ENCODE data around the gene PSMD13.
"Not testable (repeated sequence)": the region's sequence is repeated elsewhere in the genome, so short reads cannot be mapped to it uniquely, and the experiment has no call there.

PSMD13 gene

DNA sequence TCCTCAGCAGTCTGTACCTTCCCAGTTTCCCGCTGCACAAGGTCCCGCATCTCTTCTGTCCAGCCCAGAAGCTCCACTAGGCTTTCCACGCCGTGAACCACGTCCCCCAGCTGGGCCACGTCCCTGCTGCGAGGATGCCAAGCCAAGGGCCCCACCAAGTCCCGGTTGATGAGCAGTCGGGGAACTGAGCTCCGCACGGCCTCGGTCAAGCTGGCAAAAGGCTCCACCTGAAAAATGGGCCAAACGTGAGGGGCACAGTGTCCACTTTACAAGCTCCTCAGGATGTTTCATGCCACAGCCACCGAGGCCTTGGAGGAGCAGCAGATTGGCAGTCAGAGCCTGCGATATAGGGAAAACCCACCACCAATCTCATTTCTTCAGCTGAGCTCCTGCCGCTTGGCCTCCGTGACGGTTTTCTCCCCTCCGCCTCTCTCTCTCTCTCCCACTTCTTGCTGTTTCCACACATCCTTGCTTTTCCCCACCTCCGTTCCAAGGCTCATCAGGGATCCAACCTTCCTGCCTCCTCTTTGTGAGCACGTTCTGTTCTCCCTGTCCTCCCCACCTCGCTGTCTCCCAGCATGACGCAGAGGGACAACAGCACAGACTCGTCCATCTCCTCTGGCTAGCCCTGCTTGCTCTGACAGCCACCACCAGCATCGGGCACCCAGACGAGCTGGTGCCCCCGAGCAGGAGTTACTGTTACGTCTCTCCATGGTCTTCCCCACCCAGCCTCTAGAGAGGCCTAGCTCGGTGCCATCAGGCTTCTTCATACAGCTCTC, 17.8 kb upstream of the PSMD13 start:
- DNase-seq = no peak

- DNase-seq = not testable (repeated sequence)
Measured at GRCh38 chr11:220641-221215, 16.0 kb upstream of the PSMD13 start.

DNA sequence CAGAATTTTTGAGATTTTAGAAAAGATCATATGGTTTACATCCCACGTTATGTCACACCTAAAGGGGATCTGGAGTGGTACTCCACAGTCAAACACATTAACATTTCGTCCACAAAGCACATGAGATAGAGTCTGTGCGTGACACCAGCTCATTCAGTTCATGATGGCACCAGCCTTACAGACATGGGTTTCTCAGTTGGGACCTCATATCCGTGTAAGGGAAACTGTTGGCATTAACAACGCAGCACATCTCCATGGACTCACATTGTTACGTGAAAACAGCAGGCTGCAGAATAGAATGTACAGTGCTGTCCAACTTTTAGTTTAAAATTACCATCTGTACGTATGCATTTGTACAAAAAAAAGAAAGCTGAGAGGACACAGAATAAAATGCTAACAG, 15.2 kb upstream of the PSMD13 start:
- DNase-seq = no peak

DNA sequence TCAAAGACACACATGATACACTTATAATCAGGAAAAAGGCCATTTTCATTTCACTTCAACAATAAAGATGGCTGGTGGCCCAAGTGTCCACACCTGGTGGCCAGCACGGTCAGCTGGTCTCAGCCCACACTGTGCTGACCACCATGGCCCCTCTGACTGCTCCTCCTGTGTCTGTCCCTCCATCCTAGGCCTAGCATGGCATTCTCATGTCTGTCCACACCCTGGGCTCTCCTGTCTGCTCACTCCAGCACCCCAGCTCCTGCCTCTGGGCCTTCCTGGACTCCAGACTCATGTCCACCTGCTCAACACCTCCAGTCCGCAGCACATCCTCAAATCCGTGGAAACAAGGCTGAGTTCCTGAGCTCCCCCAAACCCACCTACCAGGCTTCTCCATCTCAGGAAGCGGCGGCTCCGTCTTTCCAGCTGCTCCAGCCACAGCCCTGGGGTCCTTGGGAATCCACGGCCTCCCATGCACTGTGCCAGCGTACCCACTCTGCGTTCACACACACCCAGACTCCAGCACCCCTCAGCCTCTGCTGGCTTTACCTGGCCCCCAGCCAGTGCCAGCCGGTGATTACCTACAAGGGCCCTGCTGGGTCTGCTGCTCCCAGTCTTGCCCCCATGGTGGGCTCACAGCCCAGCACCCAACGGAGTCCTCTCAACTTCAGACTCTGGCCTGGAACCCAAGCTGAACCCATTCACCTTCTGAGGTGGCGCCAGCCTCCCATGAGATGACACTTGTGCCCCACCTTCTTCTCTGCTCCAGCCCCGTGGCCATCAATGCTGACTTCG, 14.6 kb upstream of the PSMD13 start:
- DNase-seq = no peak

DNA sequence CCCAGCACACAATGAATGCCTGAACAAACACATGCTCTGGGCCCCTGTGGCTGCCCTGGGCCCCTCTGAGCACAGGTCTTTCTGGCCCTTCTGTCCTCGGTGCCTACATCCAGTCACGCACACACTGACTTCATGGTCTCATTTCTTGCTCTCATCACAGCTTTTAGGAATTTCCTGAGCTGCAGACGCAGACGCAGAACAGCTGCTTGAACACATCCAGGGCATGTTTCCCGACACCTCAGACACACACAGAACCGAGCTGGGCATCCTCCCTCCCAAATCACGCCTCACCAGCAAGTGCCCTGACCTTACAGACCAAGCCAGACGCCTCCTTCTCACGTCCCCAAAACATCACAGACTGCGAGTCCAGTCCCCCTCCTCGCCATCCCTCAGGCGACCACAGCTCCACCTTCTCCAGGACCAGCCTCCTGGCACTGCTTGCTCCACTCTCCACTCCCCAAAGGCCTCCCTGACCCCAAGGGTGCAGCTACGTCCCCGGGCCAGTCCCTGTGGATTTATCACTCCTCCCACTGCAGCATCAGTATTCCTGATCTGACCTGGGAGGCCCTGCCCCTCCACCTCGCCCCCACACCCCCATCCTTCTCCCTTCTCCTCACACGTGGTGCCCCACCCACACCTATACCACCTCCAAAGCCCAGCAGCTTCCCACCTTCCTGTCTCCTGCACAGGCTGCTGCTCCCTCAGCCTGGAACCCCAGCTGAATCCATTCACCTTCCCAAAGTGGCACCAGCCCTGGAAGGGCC, 13.6 kb upstream of the PSMD13 start:
- no peak for DNase-seq

DNA sequence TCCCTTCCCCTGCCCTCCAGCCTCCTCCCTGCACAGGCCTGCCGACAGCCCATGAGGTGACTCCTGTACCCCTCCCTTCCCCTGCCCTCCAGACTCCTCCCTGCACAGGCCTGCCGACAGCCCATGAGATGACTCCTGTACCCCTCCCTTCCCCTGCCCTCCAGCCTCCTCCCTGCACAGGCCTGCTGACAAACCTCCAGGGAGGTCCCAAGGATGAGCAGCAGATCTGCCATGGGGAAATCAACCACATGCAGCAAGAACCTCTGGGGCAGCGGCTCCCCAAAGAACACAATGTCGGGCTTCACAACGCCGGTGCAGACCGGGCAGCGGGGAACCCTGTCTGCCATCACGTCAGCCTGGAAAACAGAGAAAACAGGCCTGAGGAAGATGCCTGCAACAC, 12.9 kb upstream of the PSMD13 start:
- no peak for DNase-seq

DNA sequence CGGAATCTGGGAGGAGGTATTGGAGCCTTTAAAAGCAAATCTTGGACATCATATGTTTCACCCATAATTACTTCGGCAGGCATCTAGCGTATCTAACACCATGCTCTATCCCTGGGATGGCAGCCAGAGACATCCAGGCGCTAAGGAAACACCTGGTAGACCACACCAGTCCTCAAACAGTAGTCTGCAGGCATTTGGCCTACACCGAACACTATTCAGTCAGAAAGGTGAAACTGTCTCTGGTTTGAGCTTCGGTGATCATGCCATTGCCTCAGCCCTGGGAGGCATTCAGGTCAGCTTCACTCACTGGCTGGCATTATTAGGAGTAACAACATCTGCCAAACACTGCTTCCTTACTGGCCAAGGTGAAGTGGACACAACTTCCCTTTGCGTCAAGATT, 12.4 kb upstream of the PSMD13 start:
- no peak for DNase-seq

GRCh38 chr11:225734-226453, 10.9 kb upstream of the PSMD13 start:
- DNase-seq = no peak

GRCh38 chr11:227824-228379, 8.9 kb upstream of the PSMD13 start:
- no peak for DNase-seq

- DNase-seq = no peak
Measured at GRCh38 chr11:230431-230830, 6.3 kb upstream of the PSMD13 start.

DNA sequence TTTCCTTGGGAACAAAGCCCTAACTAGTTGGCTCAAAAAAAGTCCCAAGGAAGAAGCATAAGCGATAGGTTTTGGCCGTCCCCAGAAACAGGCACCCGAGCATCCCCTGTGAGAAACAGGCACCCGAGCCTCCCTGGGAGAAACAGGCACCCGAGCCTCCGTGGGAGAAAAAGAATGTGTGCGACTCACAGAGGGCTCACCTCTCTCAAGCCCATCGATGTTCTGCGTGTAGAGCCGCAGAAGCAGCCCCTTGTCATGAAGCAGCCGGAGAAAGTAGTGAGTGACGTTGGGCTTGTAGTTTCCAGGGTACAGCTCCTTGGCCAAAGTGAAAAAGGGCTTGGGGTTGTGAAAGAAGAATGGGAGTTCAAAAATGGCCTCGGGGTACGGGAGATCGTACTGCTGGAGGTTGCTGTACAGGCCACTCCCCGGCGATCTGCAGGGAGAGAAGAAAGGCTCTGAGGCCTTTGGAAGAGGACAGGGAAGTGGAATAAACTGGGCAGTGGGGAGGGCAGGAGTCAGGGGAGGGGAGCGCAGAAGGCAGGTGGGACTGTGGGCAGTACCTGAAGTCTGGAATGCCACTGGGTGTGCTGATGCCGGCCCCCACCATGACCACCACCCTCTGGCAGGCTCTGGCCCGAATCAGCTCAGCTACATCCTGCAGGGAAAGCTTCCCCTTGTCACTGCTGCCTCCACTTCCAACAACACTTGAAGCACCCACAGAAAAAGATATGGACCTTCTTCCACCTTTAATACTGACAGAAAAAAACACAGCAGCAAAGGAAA, 3.8 kb upstream of the PSMD13 start:
- DNase-seq = no peak

- DNase-seq = no peak
Measured at GRCh38 chr11:235180-235579, 1.6 kb upstream of the PSMD13 start.

DNA sequence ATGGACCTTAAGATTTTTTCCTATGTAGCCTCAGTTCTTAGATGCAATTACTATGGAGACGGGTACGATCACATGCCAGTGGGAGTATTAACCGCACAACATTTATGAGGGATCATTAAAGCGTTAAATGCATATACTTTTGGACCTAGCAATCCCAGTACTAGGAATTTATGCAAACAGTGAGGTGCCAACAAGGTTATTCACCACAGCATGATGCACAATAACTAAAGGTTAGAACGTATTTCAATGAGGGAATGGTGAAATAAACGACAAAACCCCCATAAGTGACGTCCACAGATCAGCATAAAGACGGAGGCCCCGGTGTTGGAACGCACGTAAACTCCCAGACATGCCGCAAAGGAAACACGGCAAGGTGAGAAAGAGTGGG, 1.2 kb upstream of the PSMD13 start:
- peak; percentile 86 for DNase-seq

GRCh38 chr11:235997-236773, 591 bp upstream of the PSMD13 start, which contains the start of gene SIRT3:
Gene SIRT3 (minus strand): TSS chr11:236342. CDS start chr11:236328, 14 bp downstream.
- peak; percentile 88 for DNase-seq

GRCh38 chr11:238346-238745, 1.6 kb downstream of the PSMD13 start:
- not testable (repeated sequence) for DNase-seq

DNA sequence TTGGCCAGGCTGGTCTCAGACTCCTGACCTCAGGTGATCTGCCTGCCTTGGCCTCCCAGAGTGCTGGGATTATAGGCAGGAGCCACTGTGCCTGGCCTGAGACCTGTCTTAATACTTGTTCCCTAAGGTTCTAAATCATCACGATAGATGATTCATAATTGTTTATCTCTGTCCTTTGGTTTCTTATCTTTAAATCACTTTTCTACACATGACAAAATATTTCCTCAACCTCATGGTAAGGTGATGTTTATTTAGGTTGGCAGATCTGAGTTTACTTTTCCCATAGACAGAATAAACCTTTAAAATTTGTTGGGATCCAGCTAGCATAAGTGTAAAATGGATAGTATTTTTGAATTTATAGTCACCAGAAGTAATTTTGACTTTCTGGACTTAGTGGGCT, 3.5 kb downstream of the PSMD13 start:
- DNase-seq = no peak

DNA sequence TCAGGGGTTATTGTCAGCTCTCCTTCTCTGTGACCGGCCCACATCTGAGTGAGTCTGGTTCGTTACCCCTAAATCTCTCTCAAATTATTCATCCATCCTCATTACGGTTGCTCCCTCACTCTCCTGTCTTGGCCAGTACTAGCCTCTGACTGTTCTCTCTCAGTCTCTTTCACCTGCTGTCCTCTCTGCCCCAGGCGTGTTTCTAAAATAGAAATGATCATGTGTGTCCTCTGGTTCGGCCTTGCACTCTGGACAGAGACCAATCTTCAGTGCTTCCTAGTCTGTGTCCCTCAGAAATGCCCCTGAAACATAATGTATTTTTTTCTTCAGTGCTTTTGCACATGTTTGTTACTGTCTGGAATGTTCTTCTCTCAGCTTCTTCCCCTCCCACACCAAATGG, 4.9 kb downstream of the PSMD13 start:
- DNase-seq = no peak

GRCh38 chr11:244376-244775, 7.6 kb downstream of the PSMD13 start:
- no peak for DNase-seq

GRCh38 chr11:249062-249461, 12.3 kb downstream of the PSMD13 start:
- DNase-seq = no peak

DNA sequence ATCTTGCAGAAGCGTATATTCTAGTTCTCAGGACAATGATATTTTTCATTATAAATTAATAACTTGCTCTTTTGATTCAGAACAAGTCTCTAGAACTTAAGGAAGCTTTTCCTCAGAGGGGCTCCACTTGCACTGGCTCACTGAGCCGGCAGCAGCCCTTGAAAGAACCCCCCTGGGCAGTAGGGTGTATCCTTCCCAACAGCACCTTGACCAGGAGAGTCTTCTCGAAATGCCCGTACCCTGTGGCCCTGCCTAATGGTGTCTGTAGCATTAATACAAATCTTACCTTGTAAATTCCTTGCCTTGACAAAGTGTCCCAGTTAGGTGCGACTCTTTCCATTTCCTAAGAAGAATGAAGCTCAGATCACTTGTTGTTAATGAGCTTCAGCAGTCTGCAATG, 13.5 kb downstream of the PSMD13 start:
- DNase-seq = no peak
